Large intestine (tissue), 12 donors: ENCODE results near the gene RSPRY1. TPM values are rescaled to one million over a fixed set of nuclear protein-coding genes. Genes with fewer than 3 reads are reported as not detected.
A peak's percentile ranks its signal among the peaks of the same experiment; 100 is the strongest.

Source experiments
- DNase-seq, 2 donors: peaks; one replicate each; pipeline versions ENCODE4 v3.0.0 to v3.0.0-alpha.2; 2013
- H3K27ac ChIP-seq: one replicate; pipeline ENCODE4 v1.5.1; 2013; ENCODE audit warnings: low read length
- H3K27me3 ChIP-seq: 2 replicates; pipeline ENCODE4 v1.6.1; 2013; ENCODE audit warnings: low read length; ENCODE audit not compliant: control insufficient read depth, insufficient read depth
- H3K36me3 ChIP-seq: 2 replicates; pipeline ENCODE4 v1.6.1; 2013; ENCODE audit warnings: low read length; ENCODE audit not compliant: control insufficient read depth, insufficient read depth
- H3K4me1 ChIP-seq: one replicate; pipeline ENCODE4 v1.6.1; 2013; ENCODE audit warnings: low read length; ENCODE audit not compliant: control insufficient read depth, insufficient read depth
- H3K4me3 ChIP-seq: one replicate; pipeline ENCODE4 v1.5.1; 2013; ENCODE audit warnings: low read length
- H3K9me3 ChIP-seq: one replicate; pipeline ENCODE4 v1.6.1; 2013; ENCODE audit warnings: mild to moderate bottlenecking, low read depth, low read length, moderate library complexity; ENCODE audit not compliant: control insufficient read depth
- WGBS: methylation state at CpG from one replicate; pipeline ENCODE4 v1.1.5; 2013; ENCODE audit warnings: low lambda C conversion rate; ENCODE audit not compliant: insufficient coverage; 5-methylcytosine and 5-hydroxymethylcytosine counted together
- long read RNA-seq, 11 donors: transcript quantifications; one replicate each; lab custom pipeline, GENCODE V29; 2026
- polyA plus RNA-seq: library from polyadenylated mRNA; unstranded; fragments of 120-200 nt; gene quantifications from one replicate; pipeline ENCODE4 v1.2.1, GENCODE V29; 2013

The RSPRY1 gene
- 44.3 TPM for polyA plus RNA-seq
- long read RNA-seq, donor 1, partial matches to known transcripts, result 0 of 4 reads
- long read RNA-seq, donor 1, other reads (novel, unspliced or antisense), result 0 of 4 reads
- long read RNA-seq, donor 2, partial matches to known transcripts, result 0 of 5 reads
- long read RNA-seq, donor 2, other reads (novel, unspliced or antisense), result 0 of 5 reads
- long read RNA-seq, donor 3, result 0 reads
- long read RNA-seq, donor 4, partial matches to known transcripts, result 0 of 1 reads
- long read RNA-seq, donor 4, other reads (novel, unspliced or antisense), result 0 of 1 reads
- long read RNA-seq, donor 5, transcript RSPRY1-201 (15 exons, 3,547 nt), result major isoform, 5 of 6 reads
- long read RNA-seq, donor 5, partial matches to known transcripts, result 0 of 6 reads
- long read RNA-seq, donor 5, other reads (novel, unspliced or antisense), result 0 of 6 reads
- long read RNA-seq, donor 6, partial matches to known transcripts, result 6 of 13 reads
- long read RNA-seq, donor 6, other reads (novel, unspliced or antisense), result 0 of 13 reads
- long read RNA-seq, donor 7, partial matches to known transcripts, result 0 of 2 reads
- long read RNA-seq, donor 7, other reads (novel, unspliced or antisense), result 0 of 2 reads
- long read RNA-seq, donor 8, transcript RSPRY1-201 (15 exons, 3,547 nt), result major isoform, 8 of 26 reads
- long read RNA-seq, donor 8, partial matches to known transcripts, result 15 of 26 reads
- long read RNA-seq, donor 8, other reads (novel, unspliced or antisense), result 0 of 26 reads
- long read RNA-seq, donor 9, partial matches to known transcripts, result 0 of 3 reads
- long read RNA-seq, donor 9, other reads (novel, unspliced or antisense), result 0 of 3 reads
- long read RNA-seq, donor 10, transcript RSPRY1-201 (15 exons, 3,547 nt), result major isoform, 7 of 7 reads
- long read RNA-seq, donor 10, partial matches to known transcripts, result 0 of 7 reads
- long read RNA-seq, donor 10, other reads (novel, unspliced or antisense), result 0 of 7 reads
- long read RNA-seq, donor 11, partial matches to known transcripts, result 0 of 2 reads
- long read RNA-seq, donor 11, other reads (novel, unspliced or antisense), result 0 of 2 reads

DNA sequence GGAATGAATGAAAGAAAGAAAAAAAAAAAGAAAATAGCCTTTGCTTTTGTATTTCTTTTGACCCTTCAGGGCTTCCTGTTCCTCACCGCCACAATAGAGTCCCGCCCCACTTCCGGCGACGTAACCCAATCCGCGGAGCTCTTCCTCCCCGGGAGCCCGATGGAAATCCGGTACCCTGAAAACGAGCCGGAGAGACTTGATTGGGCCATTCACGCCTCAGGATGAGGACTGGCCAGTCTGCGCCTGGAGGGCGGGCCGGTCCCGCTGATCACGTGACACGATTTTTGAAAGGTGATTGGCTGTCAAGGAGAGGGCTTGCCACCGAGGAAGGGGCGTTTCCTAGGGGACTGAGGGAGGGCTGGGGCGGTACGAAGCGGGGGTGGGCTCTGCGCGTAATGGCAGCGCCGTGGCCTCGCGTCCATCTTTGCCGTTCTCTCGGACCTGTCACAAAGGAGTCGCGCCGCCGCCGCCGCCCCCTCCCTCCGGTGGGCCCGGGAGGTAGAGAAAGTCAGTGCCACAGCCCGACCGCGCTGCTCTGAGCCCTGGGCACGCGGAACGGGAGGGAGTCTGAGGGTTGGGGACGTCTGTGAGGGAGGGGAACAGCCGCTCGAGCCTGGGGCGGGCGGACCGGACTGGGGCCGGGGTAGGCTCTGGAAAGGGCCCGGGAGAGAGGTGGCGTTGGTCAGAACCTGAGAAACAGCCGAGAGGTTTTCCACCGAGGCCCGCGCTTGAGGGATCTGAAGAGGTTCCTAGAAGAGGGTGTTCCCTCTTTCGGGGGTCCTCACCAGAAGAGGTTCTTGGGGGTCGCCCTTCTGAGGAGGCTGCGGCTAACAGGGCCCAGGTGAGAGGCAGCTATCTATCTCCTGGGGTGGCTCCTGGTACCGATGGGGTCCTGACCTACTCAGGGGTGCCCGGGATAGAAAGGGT lies at the start of gene RSPRY1, which contains the start of gene PSME3IP1:
RSPRY1 (plus strand) TSS at position 385 of the 927 bp plus-strand sequence. CDS start 18,330 bp downstream, outside the sequence.
PSME3IP1 (minus strand) TSS at position 95 of the 927 bp plus-strand sequence. CDS start 12,185 bp downstream, outside the sequence.
- Histone ChIP-seq H3K4me1 (peaks cover 9% of the 10 kb centered on the region), H3K9me3 (no peaks in the 10 kb centered on the region), H3K36me3 (peaks cover 3% of the 10 kb centered on the region), H3K27me3 (no peaks in the 10 kb centered on the region), H3K27ac (peak within 1 kb of the TSS; percentile 91), H3K4me3 (peak within 1 kb of the TSS; percentile 99)
- DNase-seq, result peak; percentile 100
- WGBS, result no CpG with 5 or more reads among the region's 64 CpGs

DNA sequence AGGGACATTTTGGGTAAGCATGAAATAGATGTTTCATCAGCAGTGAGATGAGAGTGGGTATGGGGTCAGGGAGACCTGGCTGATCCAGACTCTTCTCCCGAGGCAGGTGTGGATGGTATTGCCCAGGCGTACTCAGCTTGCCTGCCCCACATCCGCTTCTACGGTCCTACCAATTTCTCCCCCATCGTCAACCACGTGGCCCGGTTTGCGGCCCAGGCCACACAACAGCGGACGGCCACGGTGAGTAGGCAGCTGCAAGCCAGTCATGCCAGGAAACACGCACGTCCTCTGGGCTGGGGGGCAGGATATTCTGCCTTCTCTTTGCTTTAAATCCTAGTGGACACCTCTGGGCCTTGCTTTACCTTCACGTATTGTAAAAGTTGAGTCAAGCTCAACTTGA lies 49.1 kb upstream of the RSPRY1 start:
- DNase-seq, result no peak
- Histone ChIP-seq H3K9me3 (no peaks in the 10 kb centered on the region), H3K4me1 (peaks cover 27% of the 10 kb centered on the region), H3K27ac (no peak overlapping the region), H3K4me3 (no peak overlapping the region), H3K27me3 (no peaks in the 10 kb centered on the region), H3K36me3 (peaks cover 2% of the 10 kb centered on the region)
- WGBS, result no CpG with 5 or more reads among the region's 14 CpGs

- Histone ChIP-seq H3K9me3 (no peaks in the 10 kb centered on the region), H3K36me3 (peaks cover 2% of the 10 kb centered on the region), H3K4me3 (no peak overlapping the region), H3K4me1 (peaks cover 22% of the 10 kb centered on the region), H3K27me3 (no peaks in the 10 kb centered on the region), H3K27ac (no peak overlapping the region)
- no peak for DNase-seq
- WGBS, result no CpG with 5 or more reads among the region's 10 CpGs
Observed at GRCh38 chr16:57137566-57138273, 48.4 kb upstream of the RSPRY1 start.

- H3K4me1 ChIP-seq, result peaks cover 15% of the 10 kb centered on the region
- H3K27me3 ChIP-seq, result no peaks in the 10 kb centered on the region
- DNase-seq, result no peak
- no CpG with 5 or more reads among the region's 10 CpGs for WGBS
- no peak overlapping the region for H3K27ac ChIP-seq
- H3K36me3 ChIP-seq, result peaks cover 2% of the 10 kb centered on the region
- H3K4me3 ChIP-seq, result no peak overlapping the region
- H3K9me3 ChIP-seq, result no peaks in the 10 kb centered on the region
Observed at GRCh38 chr16:57138281-57138935, 47.7 kb upstream of the RSPRY1 start.

- H3K4me3 ChIP-seq, result no peak overlapping the region
- peaks cover 14% of the 10 kb centered on the region for H3K4me1 ChIP-seq
Observed at GRCh38 chr16:57140931-57141668, 45.0 kb upstream of the RSPRY1 start.

GRCh38 chr16:57141822-57142631 lies 44.1 kb upstream of the RSPRY1 start:
- Histone ChIP-seq H3K27me3 (no peaks in the 10 kb centered on the region), H3K4me3 (no peak overlapping the region), H3K4me1 (peaks cover 14% of the 10 kb centered on the region), H3K27ac (no peak overlapping the region), H3K9me3 (no peaks in the 10 kb centered on the region), H3K36me3 (peaks cover 4% of the 10 kb centered on the region)
- no peak for DNase-seq
- WGBS, result no CpG with 5 or more reads among the region's 16 CpGs

More at GRCh38 chr16:57140931-57141668, 45.0 kb upstream of the RSPRY1 start:
- Histone ChIP-seq H3K27ac (no peak overlapping the region), H3K27me3 (no peaks in the 10 kb centered on the region), H3K36me3 (peaks cover 4% of the 10 kb centered on the region), H3K9me3 (no peaks in the 10 kb centered on the region)
- no CpG with 5 or more reads among the region's 7 CpGs for WGBS
- no peak for DNase-seq

DNA sequence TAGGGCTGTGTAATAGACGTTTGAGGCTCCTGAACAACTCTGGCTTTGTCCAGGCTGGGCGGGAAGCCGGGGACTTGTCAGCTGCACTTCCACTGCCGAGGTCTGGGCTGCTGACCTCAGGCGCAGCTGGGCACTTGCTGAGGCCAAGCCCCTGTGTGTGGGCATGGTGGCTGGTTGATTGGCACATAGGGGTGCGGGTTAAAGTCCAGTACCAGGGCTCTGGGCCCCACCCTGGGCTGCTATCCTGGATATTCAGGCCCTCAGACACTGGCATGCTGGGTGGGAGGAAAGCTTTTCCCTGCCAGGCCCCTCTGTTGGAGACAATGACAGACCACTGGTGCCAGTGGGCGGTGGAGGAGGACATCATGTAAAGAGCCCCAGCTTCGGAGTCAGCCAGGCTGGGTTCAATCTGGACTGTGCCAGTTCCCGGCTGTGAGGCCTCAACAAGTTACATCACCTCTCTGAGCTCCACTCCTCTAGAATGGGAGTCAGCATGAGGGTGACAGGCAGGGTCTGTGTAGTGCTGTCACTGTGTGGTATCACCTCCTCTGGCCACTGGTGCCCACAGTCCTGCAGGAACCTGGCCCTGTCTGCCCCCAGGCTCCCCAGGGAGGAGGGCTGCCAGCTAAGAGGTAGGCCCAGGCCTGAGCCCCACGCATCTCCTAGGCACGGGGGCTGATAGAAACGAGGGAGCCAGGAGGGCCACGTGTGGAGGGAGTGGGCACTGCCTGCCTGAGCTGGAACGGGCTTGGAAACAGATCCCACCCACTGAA lies 42.8 kb upstream of the RSPRY1 start:
- Histone ChIP-seq H3K27me3 (no peaks in the 10 kb centered on the region), H3K4me1 (peaks cover 14% of the 10 kb centered on the region), H3K4me3 (no peak overlapping the region), H3K27ac (no peak overlapping the region), H3K36me3 (peaks cover 4% of the 10 kb centered on the region), H3K9me3 (no peaks in the 10 kb centered on the region)
- DNase-seq, result no peak
- WGBS, result no CpG with 5 or more reads among the region's 14 CpGs
